NCI-H128 (cell line): ENCODE measurements around the gene KIAA1671.
A peak's percentile ranks its signal among the peaks of the same experiment; 100 is the strongest.

Source experiments
- DNase-seq: peaks from one replicate; lab custom pipeline; 2025; ENCODE audit not compliant: unreplicated experiment; lab: John Stamatoyannopoulos, UW

Gene KIAA1671

DNA sequence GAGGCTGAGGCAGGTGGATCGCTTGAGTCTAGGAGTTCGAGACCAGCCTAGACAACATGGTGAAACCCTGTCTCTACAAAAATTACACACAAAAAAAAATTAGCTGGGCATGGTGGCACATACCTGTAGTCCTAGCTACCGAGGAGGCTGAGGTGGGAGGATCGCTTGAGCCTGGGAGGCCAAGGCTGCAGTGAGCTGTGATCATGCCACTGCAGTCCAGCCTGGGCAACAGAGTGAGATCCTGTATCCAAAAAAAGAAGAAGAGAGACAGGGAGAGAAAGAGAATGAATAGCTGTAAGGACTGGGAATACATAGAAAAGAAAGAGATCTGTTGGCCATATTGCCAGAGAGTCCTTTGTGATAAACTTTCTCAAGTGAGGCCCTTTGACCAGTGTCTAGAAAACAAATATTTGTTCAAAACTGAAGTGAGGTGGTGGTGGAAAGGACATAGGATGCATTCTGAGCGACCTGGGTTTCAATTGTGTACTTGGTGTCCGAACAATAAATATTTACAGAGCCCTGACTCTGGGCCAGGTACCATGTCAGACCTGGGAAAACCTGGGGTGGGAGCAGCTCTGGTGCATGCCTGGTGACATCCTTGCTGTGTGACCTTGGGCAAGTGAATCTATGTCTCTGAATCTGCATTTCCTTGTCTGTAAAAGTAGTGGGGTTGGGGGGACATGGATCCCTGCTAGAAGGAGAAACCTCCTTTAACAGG is 157.5 kb downstream of the KIAA1671 start:
- DNase-seq = no peak

DNA sequence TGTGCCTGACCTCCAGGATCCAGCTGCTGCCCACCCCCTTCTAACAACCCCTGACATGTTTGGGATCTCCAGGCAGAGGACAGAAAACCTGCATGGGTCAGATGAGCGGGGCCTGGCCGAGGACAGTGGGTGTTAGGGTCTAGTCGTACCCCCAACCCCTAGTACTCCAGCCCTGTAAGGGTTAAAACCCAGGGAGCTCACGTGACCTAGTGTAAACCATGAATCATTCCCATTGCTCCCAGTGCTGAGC is 158.0 kb downstream of the KIAA1671 start:
- DNase-seq = no peak

DNA sequence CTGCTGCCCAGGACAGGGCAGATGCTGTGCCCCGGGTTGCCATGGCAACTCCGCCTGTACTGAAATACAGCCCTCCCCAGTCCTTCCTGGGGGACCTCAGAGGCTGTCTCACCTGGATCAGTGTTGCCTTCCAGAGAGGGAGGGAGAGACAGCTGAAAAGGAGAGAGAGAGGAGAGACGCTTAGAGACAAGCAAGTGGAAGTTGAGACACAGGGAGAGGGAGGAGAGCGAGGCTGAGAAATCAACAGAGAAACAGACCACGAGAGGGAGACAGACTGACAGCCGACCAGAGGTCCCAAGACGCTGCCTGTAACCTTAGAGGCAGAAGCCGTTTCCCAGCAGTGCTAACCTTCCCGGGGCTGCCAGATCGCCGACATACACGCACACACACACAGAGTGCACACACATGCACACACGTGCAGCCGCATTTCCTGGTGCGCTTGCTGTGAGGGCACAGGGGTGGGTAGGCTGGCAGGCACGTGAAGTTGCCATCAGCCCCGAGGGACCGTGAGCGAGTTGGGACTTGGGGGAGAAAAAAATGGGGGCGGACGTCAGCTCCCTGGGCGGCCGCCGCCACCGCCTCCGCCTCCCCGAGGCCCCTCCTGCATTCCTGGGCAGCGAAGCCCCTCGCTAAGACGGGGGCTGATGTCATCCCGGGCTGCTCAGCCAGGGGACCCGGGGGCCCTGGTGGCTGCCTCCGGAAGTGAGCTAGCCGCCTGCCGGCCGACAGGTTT is 158.5 kb downstream of the KIAA1671 start:
- peak; percentile 12 for DNase-seq

DNA sequence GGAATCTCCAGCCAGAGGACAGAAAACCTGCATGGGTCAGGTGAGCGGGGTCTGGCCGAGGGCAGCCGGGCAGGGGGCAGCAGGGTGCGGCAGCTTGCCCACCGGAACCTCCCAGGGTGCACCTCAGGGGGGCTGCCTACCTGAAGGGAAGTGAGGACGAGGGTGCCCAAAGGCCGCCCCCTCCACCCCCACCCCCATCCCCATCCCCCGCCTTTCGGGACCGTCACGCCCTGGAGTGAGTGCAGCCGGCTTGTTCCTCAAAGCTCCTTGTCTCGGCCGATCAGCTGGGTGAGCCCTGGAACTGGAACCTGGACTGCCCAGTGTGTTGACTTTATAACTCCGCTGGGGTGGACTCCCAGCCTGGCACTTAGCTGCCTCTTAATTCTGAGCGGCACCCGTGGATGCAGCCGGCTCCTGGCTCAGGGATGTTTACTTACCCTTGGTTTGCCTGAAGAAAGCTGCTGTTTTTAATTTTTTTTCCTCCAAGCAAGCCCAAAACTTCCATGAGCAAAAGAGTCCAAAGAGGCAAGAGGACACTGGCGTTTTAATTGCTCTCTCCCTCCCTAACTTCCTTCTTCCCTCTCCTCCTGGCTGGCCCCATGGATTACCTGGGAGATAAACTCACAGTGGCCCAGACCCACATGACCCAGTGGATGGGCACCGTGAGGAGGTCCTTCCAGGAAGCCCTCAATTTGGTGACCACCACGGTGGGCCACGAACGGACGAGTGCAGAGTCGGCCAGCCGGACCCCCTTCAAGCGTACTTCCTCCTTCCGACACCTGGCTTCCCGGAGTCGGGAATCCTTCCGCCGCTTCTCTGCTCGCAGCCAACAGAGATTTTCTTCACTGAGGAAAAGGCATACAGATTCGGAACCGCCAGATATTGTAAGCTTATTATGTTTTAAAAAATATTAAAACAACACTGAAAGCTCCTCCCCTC is 159.3 kb downstream of the KIAA1671 start:
- no peak for DNase-seq

DNA sequence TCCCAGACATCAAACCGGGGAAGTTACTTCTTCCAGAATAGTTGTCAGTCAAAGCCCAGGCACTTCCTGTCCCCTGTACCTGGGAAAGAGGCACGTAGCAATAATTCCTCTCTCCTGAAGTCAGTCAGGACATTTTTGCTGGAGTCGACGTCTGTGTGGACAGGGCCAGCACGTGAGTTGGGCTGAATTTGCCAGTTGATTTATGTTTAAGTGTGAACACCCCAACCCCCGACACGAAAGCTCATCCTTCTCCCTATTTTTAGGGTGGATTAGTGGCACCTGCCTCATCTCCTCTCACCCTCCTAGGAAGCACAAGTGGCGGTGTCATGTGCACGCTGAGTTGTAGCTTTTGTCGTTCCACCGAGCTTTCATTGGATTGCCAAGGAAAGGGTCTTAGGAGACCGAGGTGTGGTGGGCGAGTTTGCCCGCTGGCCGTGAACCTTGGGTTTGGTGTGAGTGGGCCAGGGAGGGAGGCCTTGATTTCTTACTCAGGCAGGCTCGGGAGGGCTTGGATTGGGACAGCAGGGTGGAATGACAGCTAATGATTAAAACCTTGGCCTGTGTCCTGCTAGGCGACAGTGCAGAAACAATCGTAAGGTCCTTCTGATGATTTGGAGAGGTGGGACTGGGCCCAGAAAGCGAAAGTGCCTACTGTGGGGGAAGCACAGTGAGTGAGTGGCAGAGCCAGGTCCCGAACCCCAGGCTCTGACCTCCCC is 160.2 kb downstream of the KIAA1671 start:
- DNase-seq = no peak

DNA sequence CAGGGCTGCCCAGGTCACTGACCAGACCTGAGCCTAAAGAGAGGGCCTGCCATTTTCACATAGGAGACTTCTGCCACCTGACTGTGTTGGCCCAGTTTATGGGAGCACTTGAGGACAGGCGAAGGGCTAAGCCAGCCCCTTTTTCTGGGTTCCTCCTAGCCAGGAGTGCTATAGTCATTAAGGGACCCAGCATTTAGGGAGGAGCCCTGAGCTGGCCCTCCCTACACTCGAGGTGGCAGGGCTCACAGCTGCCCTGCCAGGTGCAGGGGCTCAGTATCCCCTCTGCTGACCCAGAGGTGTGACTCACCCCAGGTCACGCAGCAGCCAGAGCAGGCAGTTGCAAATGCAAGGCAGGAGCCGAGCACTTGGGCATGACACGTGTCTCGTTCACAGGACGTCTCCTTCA is 160.8 kb downstream of the KIAA1671 start:
- DNase-seq = no peak

DNA sequence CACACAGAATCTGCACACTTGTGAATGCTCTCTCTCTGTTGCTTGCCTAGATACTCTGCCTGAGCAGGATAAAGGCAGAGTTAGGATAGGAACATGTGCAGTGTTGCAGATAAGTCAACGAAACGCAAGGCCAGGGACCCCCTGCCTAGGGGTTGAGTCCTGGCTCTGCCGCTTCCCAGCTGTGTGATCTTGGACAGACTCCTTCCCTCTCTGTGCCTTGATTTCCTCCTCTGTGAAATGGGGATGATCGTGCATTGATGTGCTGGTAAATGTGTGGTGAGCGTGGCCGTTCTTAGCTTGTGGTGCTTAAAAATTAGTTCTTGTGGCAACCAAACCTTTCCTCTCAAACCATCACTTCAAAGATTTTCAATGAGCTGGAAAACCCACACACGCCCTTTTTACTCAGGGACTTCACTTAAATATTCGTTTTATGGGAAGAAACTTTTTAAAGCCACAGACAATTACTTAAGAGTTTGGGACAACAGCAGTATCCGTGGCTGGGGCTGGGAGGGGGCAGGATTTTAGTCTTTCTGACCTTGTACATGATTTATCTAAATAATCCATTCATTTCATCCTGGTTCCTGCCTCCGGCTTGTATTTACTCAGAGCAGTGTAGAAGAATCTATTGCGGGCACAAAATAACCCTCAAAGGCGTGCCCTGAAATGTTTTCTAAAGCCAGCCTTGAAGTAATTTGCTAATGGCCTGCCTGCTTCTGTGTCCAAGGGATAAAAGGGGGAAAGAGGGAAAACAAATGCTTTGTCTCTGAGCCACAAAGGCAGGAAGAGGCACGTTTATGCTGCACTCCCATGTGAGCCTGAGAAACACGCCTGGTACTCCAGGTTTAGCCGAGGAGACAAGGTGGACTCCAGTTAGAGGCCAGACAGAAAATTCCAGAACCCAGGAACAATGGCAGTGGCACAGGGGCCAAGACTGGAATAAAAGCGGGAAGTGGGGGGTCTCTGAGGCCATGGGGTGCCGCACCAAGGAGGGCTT is 162.2 kb downstream of the KIAA1671 start:
- no peak for DNase-seq

DNA sequence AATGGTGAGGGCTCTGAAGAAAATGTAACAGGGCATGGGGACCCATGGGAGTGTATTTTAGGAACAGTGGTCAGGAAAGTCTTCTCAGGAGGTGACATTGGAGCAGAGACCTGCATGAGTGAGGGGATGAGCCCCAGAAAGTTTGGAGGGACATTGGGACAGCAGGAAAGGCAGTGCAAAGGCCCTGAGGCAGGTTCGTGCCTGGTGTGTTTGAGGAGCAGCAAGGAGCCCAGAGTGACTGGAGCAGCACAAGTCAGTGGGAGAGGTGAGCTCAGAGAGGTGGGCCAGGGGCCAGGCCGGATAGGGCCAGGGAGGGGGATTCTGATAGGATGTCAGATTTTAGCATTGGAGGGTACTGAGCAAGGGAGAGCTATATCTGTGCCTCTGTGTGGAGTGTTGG is 167.1 kb downstream of the KIAA1671 start:
- DNase-seq = no peak

DNA sequence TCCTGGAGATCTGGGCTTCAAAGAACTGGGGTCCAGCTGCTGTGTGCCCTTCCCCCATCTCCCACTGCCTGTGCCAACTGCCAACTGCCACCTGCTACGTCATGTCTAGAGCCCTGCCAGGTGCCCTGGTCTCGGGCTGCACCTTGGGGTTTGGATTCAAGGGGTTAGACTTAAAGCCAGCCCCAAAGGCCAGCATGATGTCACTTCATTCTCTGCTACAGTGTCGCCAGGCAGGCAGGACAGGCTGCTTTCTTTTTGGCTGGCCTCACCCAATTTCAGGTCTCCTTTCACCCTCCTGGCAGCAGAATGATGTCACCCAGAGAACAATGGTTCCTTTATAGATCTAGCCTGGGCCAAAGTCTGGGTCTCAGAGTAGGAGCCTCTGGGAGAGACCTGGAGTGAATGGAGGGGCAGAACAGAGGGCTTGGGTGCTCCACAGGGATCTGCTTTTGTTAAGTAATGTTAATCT is 167.6 kb downstream of the KIAA1671 start:
- DNase-seq = no peak

DNA sequence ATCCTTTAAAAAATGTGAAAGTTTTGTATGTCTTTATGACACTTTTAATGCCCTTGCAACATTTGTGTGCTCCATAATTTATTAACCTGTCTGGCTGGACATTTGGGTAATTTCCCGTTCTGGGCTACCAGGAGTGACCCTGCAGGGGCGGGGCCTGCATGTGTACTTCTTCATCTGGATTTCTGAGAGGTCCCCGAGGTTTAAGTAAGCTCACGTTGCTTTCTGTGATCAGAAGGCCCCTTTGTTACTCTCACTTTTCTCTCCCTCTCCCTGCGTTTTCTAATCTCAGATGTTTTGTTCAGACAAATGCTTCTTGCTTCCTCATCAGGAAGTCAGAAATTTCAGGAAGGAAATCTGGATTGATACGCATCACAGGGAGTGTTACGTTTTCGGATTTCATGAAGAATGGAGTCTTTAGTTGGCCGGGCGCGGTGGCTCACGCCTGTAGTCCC is 168.3 kb downstream of the KIAA1671 start:
- DNase-seq = no peak

DNA sequence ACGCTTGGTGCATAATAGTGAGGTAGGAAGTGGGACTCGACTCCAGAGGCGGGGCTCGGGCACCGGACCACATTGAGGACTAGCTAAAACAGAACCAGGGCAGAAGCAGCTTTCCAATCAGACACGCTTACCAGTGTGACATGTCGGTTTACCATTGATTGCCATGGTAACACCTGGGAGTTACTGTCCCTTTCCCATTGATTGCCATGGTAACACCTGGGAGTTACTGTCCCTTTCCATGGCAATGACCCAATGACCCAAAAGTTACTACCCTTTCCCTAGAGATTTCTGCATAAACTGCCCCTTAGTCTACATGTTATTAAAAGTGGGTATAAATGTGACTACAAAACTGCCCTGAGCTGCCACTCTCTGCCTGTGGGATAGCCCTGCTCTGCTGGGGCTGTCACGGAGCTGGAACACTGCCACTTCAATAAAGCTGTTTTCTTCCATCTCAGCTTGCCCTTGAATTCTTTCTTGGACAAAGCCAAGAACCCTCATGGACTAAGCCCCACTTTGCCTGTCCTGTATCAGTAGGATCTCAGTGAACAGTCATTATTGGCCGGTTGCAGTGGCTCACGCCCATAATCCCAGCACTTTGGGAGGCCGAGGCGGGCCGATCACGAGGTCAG is 169.7 kb downstream of the KIAA1671 start:
- DNase-seq = no peak

DNA sequence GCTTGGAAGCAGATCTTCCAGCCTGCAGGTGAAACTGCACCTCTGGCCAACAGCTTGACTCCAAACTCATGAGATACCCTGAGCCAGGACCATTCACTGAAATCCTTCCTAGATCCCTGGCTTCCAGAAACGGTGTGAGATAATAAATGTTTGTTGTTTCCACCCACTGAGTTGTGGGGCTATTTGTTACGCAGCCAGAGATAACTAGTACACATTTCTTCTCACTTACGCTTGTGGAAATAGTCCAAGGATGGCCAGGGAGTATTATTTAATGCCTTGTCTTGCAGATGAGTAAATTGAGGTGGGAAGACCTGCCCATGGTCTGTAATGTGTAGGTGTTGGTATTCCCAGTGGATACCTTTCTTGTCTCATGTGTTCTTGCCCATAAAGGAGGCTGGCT is 171.2 kb downstream of the KIAA1671 start:
- no peak for DNase-seq

DNA sequence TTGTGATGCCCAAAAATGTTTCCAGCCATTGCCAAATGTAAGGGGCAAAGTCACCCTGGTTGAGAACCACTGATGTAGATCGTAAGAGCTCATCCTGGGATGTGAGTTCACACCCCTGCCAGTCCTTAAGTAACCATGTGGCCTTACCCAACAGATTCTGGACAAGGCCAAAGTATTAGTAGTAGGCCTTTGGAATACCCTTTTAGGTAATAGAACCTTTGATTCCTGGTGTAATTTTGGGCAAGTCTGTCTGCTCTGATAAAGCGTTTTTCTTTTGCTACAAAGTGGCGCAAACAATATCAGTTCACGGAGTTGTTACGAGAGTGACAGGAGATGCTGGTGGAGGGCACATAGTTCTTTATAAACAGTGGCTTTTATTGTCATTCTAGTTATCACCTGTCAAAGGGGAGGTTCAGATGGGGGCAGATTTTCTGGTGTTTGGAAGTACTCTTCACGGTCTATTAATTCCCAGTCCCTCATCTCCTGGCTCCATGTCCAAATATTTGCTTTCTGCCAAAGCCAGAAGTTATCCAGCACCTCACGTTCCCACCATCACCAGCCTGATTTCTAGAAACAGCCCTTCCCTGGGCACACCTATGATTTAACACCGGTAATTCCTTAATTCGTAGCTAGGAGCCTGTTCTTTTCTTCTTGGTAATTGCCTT is 173.3 kb downstream of the KIAA1671 start:
- DNase-seq = no peak

DNA sequence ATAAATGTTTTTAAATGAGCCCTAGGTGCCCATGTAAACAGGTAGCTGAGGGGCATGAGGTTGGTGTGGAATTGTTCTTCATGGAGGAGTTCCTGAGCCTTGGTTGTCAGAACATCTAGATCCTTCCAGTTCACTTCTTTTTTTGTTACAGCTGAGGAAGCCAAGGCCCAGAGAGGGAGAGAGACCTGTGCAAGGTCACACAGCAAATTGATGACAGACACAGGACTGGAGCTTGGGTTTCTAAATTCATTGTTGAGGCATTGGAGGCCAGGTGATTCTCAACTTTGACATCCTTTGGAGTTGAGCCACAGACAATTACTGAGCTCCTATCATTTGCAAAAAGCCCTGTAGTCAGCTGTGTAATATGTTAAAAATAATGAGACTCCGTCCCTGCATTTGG is 174.0 kb downstream of the KIAA1671 start:
- DNase-seq = no peak

DNA sequence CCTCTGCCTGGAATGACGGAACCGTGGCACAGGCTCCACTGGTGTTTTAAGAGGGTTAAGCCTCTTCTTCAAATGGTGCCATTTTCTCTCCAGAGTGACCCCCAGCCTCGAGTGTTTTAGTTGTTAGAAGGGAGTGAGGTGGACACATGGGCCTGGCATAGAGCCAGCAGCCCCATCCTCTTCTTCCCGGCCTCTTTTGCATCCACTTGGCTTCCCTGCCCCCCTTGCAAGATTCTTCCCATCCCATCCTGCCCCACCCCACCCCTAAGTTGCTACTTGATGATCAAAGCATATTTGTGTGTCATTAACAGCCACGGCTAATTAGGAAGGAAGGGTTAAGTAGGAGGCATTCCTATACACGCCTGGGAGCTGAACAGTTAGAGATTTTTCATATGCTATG is 174.8 kb downstream of the KIAA1671 start:
- no peak for DNase-seq

DNA sequence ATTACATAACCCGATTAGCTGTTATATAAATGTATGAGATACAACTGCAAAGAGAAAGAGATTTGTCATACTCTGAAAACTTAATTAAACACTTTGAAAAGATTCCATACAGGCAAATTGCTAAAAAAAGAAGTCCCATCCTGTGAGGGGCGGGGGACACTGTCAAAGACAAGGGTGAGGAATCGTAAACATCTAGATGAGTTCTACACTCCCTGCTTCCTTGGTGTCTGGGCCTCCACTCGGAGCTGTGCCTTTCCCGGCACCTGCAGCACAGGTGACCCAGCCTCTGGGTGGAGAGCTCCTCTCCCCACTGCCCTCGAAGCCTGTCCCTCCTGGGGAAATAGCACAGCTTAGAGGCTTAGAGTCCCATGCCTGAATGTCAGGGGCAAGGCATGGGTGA is 177.9 kb downstream of the KIAA1671 start:
- DNase-seq = no peak

DNA sequence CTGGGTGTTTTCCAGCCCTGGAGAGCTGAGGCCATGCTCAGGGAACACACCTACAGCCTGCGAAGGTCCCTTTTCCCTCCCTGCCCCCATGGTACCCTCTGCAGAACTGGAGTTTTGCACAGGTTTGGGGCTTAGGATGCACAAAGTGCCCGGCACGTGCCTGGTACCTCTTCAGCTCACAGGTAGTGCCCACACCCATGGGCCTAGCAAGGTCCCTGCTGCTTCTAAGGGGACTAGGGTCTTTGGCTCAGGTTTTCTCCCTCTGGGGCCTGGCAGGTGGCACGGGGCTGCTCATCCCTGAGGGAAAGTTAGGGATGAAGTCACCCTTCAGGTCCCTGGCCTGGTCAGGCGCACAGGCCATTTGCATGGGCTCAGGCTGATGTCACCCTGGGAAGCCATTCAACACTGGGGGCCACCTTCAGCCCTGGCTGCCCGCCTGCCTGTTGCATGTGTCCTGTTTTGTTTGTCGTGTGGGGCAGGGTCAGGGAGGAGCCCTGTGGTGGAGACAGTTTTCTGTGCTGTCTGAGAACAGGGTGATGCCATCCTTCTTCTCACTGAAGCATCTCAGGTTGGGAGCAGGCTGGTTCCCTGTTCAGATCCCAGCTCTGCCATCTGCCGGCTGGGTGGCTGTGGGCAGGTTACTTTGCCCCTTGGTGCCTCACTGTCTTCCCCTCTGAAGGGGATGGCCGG is 178.8 kb downstream of the KIAA1671 start:
- DNase-seq = no peak

DNA sequence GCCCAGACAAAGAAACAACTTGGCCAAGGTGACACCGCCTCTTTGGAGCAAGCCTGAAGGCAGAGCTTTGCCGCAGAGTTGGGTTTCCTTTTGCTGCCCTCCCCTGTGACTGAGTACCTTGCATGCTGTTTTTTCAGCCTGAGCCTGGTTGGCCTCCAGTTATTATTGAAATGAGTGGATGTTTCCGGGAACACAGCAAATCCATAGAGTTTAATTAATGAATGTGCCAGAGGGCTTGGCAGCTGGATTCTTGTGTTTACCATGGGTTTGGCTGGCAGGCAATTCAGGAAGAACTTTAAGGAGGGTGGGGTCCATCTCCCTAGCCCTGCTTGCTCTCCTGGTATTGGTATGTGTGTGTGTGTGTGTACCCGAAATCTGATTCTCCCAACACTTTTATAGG is 181.5 kb downstream of the KIAA1671 start:
- DNase-seq = no peak
